ENCODE measurements around the gene ST8SIA5. TPM values are rescaled to one million over a fixed set of nuclear protein-coding genes. Genes with fewer than 3 reads are reported as not detected.
A peak's percentile ranks its signal among the peaks of the same experiment; 100 is the strongest.

The ST8SIA5 gene
- total RNA-seq, 1 experiment from 2014 or later: 3.8 TPM

- H3K4me1 ChIP-seq: no peaks in the 10 kb centered on the region
- no peak for DNase-seq
- no peaks in the 10 kb centered on the region for H3K27me3 ChIP-seq
- no peaks in the 10 kb centered on the region for H3K36me3 ChIP-seq
- H3K27ac ChIP-seq: no peak overlapping the region
- H3K4me3 ChIP-seq: no peak overlapping the region
- H3K9me3 ChIP-seq (replicated peaks): no peaks in the 10 kb centered on the region
These were observed 131.8 kb downstream of the ST8SIA5 start for GRCh38 chr18:46625069-46625468.

GRCh38 chr18:46624127-46624526, 132.7 kb downstream of the ST8SIA5 start:
- H3K36me3 ChIP-seq: no peaks in the 10 kb centered on the region
- no peak for DNase-seq
- no peak overlapping the region for H3K27ac ChIP-seq
- H3K4me1 ChIP-seq: no peaks in the 10 kb centered on the region
- H3K4me3 ChIP-seq: no peak overlapping the region
- no peaks in the 10 kb centered on the region for H3K27me3 ChIP-seq
- H3K9me3 ChIP-seq (replicated peaks): no peaks in the 10 kb centered on the region

- Histone ChIP-seq H3K36me3 (no peaks in the 10 kb centered on the region), H3K27ac (no peak overlapping the region), H3K4me3 (peak overlapping the region; percentile 12; the same call in 1 of the 2 replicates), H3K4me1 (no peaks in the 10 kb centered on the region), H3K9me3 (replicated peaks) (no peaks in the 10 kb centered on the region), H3K27me3 (no peaks in the 10 kb centered on the region)
- DNase-seq: peak; percentile 25 to 38
These were observed 133.3 kb downstream of the ST8SIA5 start for GRCh38 chr18:46623541-46623940.

GRCh38 chr18:46622999-46623398, 133.9 kb downstream of the ST8SIA5 start:
- peak in 1 of 2 experiments; percentile 17 for DNase-seq

GRCh38 chr18:46622451-46622850, 134.4 kb downstream of the ST8SIA5 start:
- Histone ChIP-seq H3K27ac (no peak overlapping the region), H3K36me3 (no peaks in the 10 kb centered on the region), H3K27me3 (no peaks in the 10 kb centered on the region), H3K9me3 (replicated peaks) (no peaks in the 10 kb centered on the region), H3K4me3 (no peak overlapping the region), H3K4me1 (no peaks in the 10 kb centered on the region)
- no peak for DNase-seq

More at GRCh38 chr18:46622999-46623398, 133.9 kb downstream of the ST8SIA5 start:
- H3K27me3 ChIP-seq: no peaks in the 10 kb centered on the region
- H3K4me3 ChIP-seq: no peak overlapping the region
- H3K9me3 ChIP-seq (replicated peaks): no peaks in the 10 kb centered on the region
- no peak overlapping the region for H3K27ac ChIP-seq
- no peaks in the 10 kb centered on the region for H3K4me1 ChIP-seq
- H3K36me3 ChIP-seq: no peaks in the 10 kb centered on the region

GRCh38 chr18:46621871-46622270, 135.0 kb downstream of the ST8SIA5 start:
- H3K27me3 ChIP-seq: no peaks in the 10 kb centered on the region

GRCh38 chr18:46621111-46621766, 135.6 kb downstream of the ST8SIA5 start:
- Histone ChIP-seq H3K9me3 (replicated peaks) (no peaks in the 10 kb centered on the region), H3K27ac (no peak overlapping the region), H3K27me3 (no peaks in the 10 kb centered on the region), H3K36me3 (no peaks in the 10 kb centered on the region), H3K4me3 (no peak overlapping the region), H3K4me1 (no peaks in the 10 kb centered on the region)
- no peak for DNase-seq

More at GRCh38 chr18:46621871-46622270, 135.0 kb downstream of the ST8SIA5 start:
- H3K9me3 ChIP-seq (replicated peaks): no peaks in the 10 kb centered on the region
- no peak overlapping the region for H3K27ac ChIP-seq
- no peaks in the 10 kb centered on the region for H3K4me1 ChIP-seq
- no peak overlapping the region for H3K4me3 ChIP-seq
- no peaks in the 10 kb centered on the region for H3K36me3 ChIP-seq
- DNase-seq: no peak

- no peak overlapping the region for H3K4me3 ChIP-seq
- H3K27ac ChIP-seq: no peak overlapping the region
- no peak for DNase-seq
- H3K27me3 ChIP-seq: no peaks in the 10 kb centered on the region
- no peaks in the 10 kb centered on the region for H3K4me1 ChIP-seq
- H3K9me3 ChIP-seq (replicated peaks): no peaks in the 10 kb centered on the region
- no peaks in the 10 kb centered on the region for H3K36me3 ChIP-seq
These were observed 137.3 kb downstream of the ST8SIA5 start for GRCh38 chr18:46619559-46619958.

Other genes with a start within 250 kb of the ST8SIA5 start
- not detected in 2 replicates for gene LOXHD1, start 99.8 kb downstream of the ST8SIA5 start, total RNA-seq (2014; rRNA removed; shearing (Covaris generic))
- 33.2 and 35.8 TPM in 2 replicates for gene PIAS2, start 160.5 kb upstream of the ST8SIA5 start, total RNA-seq (2014; rRNA removed; shearing (Covaris generic))
- gene KATNAL2, start 160.5 kb upstream of the ST8SIA5 start, total RNA-seq (2014; rRNA removed; shearing (Covaris generic)): 4.2 and 5.1 TPM in 2 replicates

Measured in SJCRH30 (cell line).